GM23248 (cell line): ENCODE data around the gene RNF217. TPM values are rescaled to one million over a fixed set of nuclear protein-coding genes. Genes with fewer than 3 reads are reported as not detected.

ENCODE experiments used
- DNase-seq: peaks from one replicate; pipeline ENCODE4 v3.0.0-alpha.2; 2015
- H2AFZ ChIP-seq: fragments of 200-600 bp; sonication (generic); 2 replicates; pipeline ENCODE4 v1.6.1; 2016; ENCODE audit warnings: antibody characterized with exemption
- H3F3A ChIP-seq: fragments of 200-600 bp; sonication (generic); 2 replicates; pipeline ENCODE4 v1.6.1; 2016; ENCODE audit warnings: mild to moderate bottlenecking, antibody characterized with exemption, mixed run types; ENCODE audit not compliant: insufficient read depth
- H3K27ac ChIP-seq: fragments of 200-600 bp; sonication (generic); 2 replicates; pipeline ENCODE4 v1.5.1; 2016; ENCODE audit warnings: mild to moderate bottlenecking
- H3K27me3 ChIP-seq: fragments of 200-600 bp; sonication (generic); replicated peaks from 2 replicates; pipeline ENCODE4 v1.6.1; 2016; ENCODE audit warnings: mild to moderate bottlenecking; ENCODE audit not compliant: insufficient read depth
- H3K36me3 ChIP-seq: fragments of 200-600 bp; sonication (generic); 2 replicates; pipeline ENCODE4 v1.6.1; 2016; ENCODE audit warnings: low read depth, mild to moderate bottlenecking
- H3K4me1 ChIP-seq: fragments of 200-600 bp; sonication (generic); 2 replicates; pipeline ENCODE4 v1.6.1; 2016; ENCODE audit warnings: mild to moderate bottlenecking; ENCODE audit not compliant: insufficient read depth
- H3K4me2 ChIP-seq: fragments of 200-600 bp; sonication (generic); one replicate; pipeline ENCODE4 v1.6.1; 2016; ENCODE audit warnings: mild to moderate bottlenecking; ENCODE audit not compliant: unreplicated experiment
- H3K4me3 ChIP-seq: fragments of 200-600 bp; sonication (generic); 2 replicates; pipeline ENCODE4 v1.5.1; 2016; ENCODE audit warnings: mild to moderate bottlenecking
- H3K79me2 ChIP-seq: fragments of 200-600 bp; sonication (generic); 2 replicates; pipeline ENCODE4 v1.6.1; 2016; ENCODE audit warnings: mild to moderate bottlenecking; ENCODE audit not compliant: insufficient read depth
- H3K9ac ChIP-seq: fragments of 200-600 bp; sonication (generic); 2 replicates; pipeline ENCODE4 v1.6.1; 2016; ENCODE audit warnings: mild to moderate bottlenecking
- H3K9me2 ChIP-seq: fragments of 200-600 bp; sonication (generic); 2 replicates; pipeline ENCODE4 v1.6.1; 2016; ENCODE audit warnings: mixed run types, mild to moderate bottlenecking, moderate library complexity; ENCODE audit not compliant: insufficient read depth
- H3K9me3 ChIP-seq: fragments of 200-600 bp; sonication (generic); one replicate; pipeline ENCODE4 v1.6.1; 2017; ENCODE audit warnings: low read depth
- H4K20me1 ChIP-seq: fragments of 200-600 bp; sonication (generic); 2 replicates; pipeline ENCODE4 v1.6.0; 2016; ENCODE audit not compliant: insufficient read depth
- EZH2 ChIP-seq: fragments of 200-600 bp; sonication (generic); IDR thresholded peaks from 2 replicates; pipeline ENCODE4 v1.6.1; 2018; ENCODE audit warnings: antibody characterized with exemption, mild to moderate bottlenecking; ENCODE audit not compliant: insufficient read depth, poor library complexity, severe bottlenecking
- EZH2phosphoT487 ChIP-seq: fragments of 200-600 bp; sonication (generic); IDR thresholded peaks from 2 replicates; pipeline ENCODE4 v1.6.1; 2018; ENCODE audit warnings: antibody characterized with exemption, moderate library complexity, mild to moderate bottlenecking, low read depth; ENCODE audit not compliant: insufficient read depth
- WGBS, 2 experiments: methylation state at CpG; one replicate each; pipeline ENCODE4 v1.1.6; 2015 to 2017; ENCODE audit warnings: low lambda C conversion rate in 2 of 2, low coverage in 1 of 2; ENCODE audit errors: missing lambda C conversion rate in 2 of 2; 5-methylcytosine and 5-hydroxymethylcytosine counted together
- in situ Hi-C: fragments of 300-500 bp; cut with MboI; formaldehyde crosslinking; loops from 2 replicates; pipeline ENCODE4 v1.15.0; 2020
- polyA plus RNA-seq: library from polyadenylated mRNA; unstranded; fragments of >200 nt; fragmentation: Nextera tagmentation; extraction: Ambion mirVana; gene quantifications from 2 replicates; pipeline ENCODE4 v1.2.1, GENCODE V29; 2016
- total RNA-seq: library from RNA; depleted of rRNA; stranded (reverse); fragments of >200 nt; shearing (Covaris generic); gene quantifications from 2 replicates; pipeline ENCODE4 v1.2.3, GENCODE V29; 2014

The RNF217 gene
- total and polyA plus RNA-seq, 2 experiments from 2014 or later: 3.2 to 10.9 TPM

DNA sequence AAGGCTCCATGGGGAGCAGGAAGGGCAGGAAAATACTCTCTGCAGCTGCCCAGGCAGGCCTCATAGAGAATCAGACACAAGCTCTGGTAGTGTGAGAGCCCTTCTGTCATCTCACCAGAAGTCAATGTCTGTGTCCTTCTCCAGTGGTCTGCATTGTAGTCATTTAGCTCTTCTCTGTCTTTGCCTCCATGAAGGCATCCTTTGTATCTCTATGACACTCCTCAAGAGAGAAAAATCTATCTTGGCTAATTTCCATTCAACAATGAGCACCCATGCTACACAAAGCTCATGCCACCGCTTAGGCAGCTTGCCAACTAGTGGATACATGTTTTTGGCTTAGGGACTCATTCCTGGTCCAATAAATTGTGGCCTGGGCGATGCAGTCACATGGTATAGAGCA lies 92.1 kb downstream of the RNF217 start:
- Histone ChIP-seq H3K9me2 (no peaks in the 10 kb centered on the region), H4K20me1 (no peaks in the 10 kb centered on the region), H3K9me3 (no peaks in the 10 kb centered on the region), H3K36me3 (peaks cover 2% of the 10 kb centered on the region; the same call in 1 of the 2 replicates), H3K27ac (no peak overlapping the region), H3K9ac (no peak overlapping the region), H3K4me1 (no peaks in the 10 kb centered on the region), H3K4me3 (no peak overlapping the region), H3K79me2 (no peaks in the 10 kb centered on the region), H2AFZ (no peak overlapping the region), H3K4me2 (no peak overlapping the region), H3K27me3 (no peaks in the 10 kb centered on the region), H3F3A (no peaks in the 10 kb centered on the region)
- WGBS, 2 experiments: 94 to 100% methylated on average over 2 of the region's 2 CpGs
- in situ Hi-C loops: no loop called here
- no peak for DNase-seq
- TF ChIP-seq EZH2 (no peak), EZH2phosphoT487 (no peak)

DNA sequence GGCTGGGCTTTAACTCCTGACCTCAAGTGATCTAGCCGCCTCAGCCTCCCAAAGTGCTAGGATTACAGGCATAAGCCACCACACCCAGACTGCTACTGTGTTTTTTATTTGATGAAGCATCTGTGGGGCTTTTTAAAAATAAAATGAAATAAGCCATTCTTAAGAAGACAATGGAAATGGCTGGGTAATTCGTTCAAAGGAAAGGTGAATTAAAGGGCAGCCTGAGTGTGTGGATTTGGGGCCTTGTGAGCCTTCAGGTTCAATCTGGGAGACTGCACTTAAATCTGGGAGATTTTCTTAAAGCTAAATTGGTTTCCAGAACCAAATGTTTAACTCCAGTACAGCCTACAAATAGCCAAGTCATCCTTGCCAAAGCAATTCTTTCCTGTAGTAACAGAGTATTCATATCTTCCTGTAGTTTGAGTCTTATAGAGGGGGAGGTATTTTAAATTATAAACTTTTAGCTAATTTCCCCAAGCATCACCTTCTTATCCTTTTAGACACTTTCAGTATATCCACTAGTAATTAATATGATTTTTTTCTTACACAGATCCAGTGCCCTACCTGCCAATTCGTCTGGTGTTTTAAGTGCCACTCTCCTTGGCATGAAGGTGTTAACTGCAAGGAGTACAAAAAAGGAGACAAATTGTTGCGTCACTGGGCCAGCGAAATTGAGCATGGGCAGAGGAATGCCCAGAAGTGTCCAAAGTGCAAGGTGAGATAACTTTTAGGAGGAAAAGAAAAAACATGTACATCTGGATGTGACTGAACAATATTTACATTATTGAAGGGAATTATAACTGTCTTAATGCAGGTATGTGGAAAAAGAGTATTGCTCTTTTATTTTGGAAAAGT lies 95.4 kb downstream of the RNF217 start:
- Histone ChIP-seq H3K79me2 (no peaks in the 10 kb centered on the region), H3K27me3 (no peaks in the 10 kb centered on the region), H3K9me3 (no peaks in the 10 kb centered on the region), H3K4me3 (no peak overlapping the region), H3K36me3 (peaks cover 6% of the 10 kb centered on the region), H3F3A (no peaks in the 10 kb centered on the region), H3K9ac (no peak overlapping the region), H2AFZ (no peak overlapping the region), H3K4me2 (no peak overlapping the region), H3K4me1 (no peaks in the 10 kb centered on the region), H3K9me2 (no peaks in the 10 kb centered on the region), H4K20me1 (no peaks in the 10 kb centered on the region), H3K27ac (no peak overlapping the region)
- DNase-seq: no peak
- in situ Hi-C loops: no loop called here
- no peak for TF ChIP-seq EZH2
- TF ChIP-seq EZH2phosphoT487: no peak
- WGBS, 2 experiments: 93% methylated on average over 5 of the region's 5 CpGs

DNA sequence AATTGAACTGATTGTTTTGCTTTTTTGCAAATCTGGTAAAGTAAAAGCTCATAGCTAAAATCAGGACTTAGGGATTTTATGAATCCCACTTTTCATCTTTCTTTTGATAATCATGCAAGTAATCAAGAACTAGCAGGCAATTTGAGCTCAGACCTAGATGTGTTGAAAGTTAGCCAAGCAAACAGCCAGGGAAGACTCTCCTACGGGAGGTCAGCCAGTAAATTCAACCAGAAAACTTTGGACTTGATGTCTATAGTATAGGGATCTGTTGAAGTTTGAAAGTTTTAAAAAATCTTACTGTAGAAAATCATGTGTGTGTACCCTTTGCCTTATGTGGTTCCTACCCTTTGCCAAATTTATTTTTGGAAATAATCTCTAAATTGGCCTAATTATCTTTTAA lies 96.3 kb downstream of the RNF217 start:
- no peak overlapping the region for H3K4me2 ChIP-seq
- no peak for DNase-seq
- WGBS, 2 experiments: 96 to 100% methylated on average over 1 of the region's 1 CpG
- no peaks in the 10 kb centered on the region for H3F3A ChIP-seq
- in situ Hi-C loops: no loop called here
- no peak overlapping the region for H2AFZ ChIP-seq
- no peaks in the 10 kb centered on the region for H3K9me3 ChIP-seq
- H3K9ac ChIP-seq: no peak overlapping the region
- H3K36me3 ChIP-seq: peaks cover 6% of the 10 kb centered on the region
- no peaks in the 10 kb centered on the region for H3K27me3 ChIP-seq
- TF ChIP-seq EZH2 (no peak), EZH2phosphoT487 (no peak)
- no peak overlapping the region for H3K4me3 ChIP-seq
- no peak overlapping the region for H3K27ac ChIP-seq
- no peaks in the 10 kb centered on the region for H4K20me1 ChIP-seq
- no peaks in the 10 kb centered on the region for H3K9me2 ChIP-seq
- H3K79me2 ChIP-seq: no peaks in the 10 kb centered on the region
- H3K4me1 ChIP-seq: no peaks in the 10 kb centered on the region

DNA sequence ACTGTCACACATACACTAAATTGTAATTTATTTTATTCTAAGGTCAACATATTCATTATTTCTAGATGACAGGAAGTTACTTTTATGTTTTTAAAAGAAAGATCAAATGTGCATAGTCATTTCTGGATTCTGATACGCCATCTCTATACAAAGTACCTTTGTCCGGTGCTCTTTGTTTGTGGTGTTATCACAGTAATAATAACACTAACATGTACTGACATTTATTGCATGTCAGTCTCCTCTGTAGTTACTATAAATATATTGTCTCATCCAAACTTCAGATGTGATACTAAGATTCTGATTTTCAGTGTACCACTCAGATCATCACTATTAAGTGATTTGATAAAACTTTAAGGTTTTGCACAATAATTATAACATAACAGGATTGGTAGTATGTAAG lies 101.1 kb downstream of the RNF217 start:
- 99 to 100% methylated on average over 2 of the region's 2 CpGs for WGBS, 2 experiments
- Histone ChIP-seq H3K9me2 (no peaks in the 10 kb centered on the region), H4K20me1 (no peaks in the 10 kb centered on the region), H3K9me3 (no peaks in the 10 kb centered on the region), H3F3A (no peaks in the 10 kb centered on the region), H3K4me1 (no peaks in the 10 kb centered on the region), H3K27me3 (no peaks in the 10 kb centered on the region), H3K9ac (no peak overlapping the region), H2AFZ (no peak overlapping the region), H3K4me3 (no peak overlapping the region), H3K27ac (no peak overlapping the region), H3K4me2 (no peak overlapping the region), H3K79me2 (0 out of 2 replicates have a peak, but pooled peaks cover under 1% of the 10 kb centered on the region), H3K36me3 (peaks cover 8% of the 10 kb centered on the region)
- no peak for DNase-seq
- TF ChIP-seq EZH2 (no peak), EZH2phosphoT487 (no peak)
- in situ Hi-C loops: no loop called here

DNA sequence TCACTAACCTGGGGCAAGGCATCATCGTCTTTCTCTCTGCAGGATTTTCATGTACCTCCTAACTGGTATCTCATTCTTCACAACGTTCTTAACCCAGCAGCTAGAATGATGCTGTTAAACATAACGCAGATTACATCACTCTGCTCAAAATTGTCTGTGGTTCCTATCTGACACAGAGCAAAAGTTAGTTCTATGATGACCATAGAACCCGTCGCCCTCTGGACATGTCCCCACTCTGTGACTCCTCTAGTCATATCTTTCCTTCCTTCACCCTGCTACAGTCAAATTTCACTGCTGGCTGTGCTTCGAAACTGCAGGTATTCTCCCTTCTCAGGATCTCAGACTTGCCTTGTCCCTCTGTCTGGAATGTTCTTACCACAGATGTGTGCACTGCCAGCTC lies 103.9 kb downstream of the RNF217 start:
- Histone ChIP-seq H3K4me2 (no peak overlapping the region), H3K27me3 (no peaks in the 10 kb centered on the region), H3K9ac (no peak overlapping the region), H3K4me3 (no peak overlapping the region), H3K9me3 (no peaks in the 10 kb centered on the region), H4K20me1 (no peaks in the 10 kb centered on the region), H3K4me1 (no peaks in the 10 kb centered on the region), H3K36me3 (0 out of 2 replicates have a peak, but pooled peaks cover 3% of the 10 kb centered on the region), H3F3A (no peaks in the 10 kb centered on the region), H3K27ac (no peak overlapping the region), H3K79me2 (peaks cover 4% of the 10 kb centered on the region; the same call in 1 of the 2 replicates), H2AFZ (no peak overlapping the region), H3K9me2 (no peaks in the 10 kb centered on the region)
- TF ChIP-seq EZH2phosphoT487: no peak
- DNase-seq: no peak
- in situ Hi-C loops: no loop called here
- WGBS, 2 experiments: 97% methylated on average over 6 of the region's 6 CpGs
